GM12865 (cell line): ENCODE measurements around the gene MECR.
A peak's percentile ranks its signal among the peaks of the same experiment; 100 is the strongest.

Experiments used
- DNase-seq: peaks from one replicate; pipeline ENCODE4 v3.0.0; 2010; ENCODE audit warnings: low read depth
- H3K4me3 ChIP-seq: 2 replicates; pipeline ENCODE4 v1.5.1; 2011; ENCODE audit warnings: mild to moderate bottlenecking, low read depth, low read length, control low read depth
- CTCF ChIP-seq: IDR thresholded peaks from 2 replicates; pipeline ENCODE4 v1.5.1; 2011; ENCODE audit warnings: low read length, control low read depth, low read depth, inconsistent platforms; ENCODE audit not compliant: insufficient read depth; ENCODE audit errors: missing control alignments

Gene MECR

GRCh38 chr1:29183287-29183686 is 47.4 kb downstream of the MECR start:
- H3K4me3 ChIP-seq: no peak overlapping the region
- DNase-seq: no peak
- TF ChIP-seq CTCF: no peak

GRCh38 chr1:29181413-29182225 is 49.1 kb downstream of the MECR start, which contains the start of gene SRSF4:
Gene SRSF4, minus strand, starts transcription at chr1:29181900. Its CDS starts 148 bp downstream, at chr1:29181752.
- peak; percentile 99 for DNase-seq
- H3K4me3 ChIP-seq: peak within 1 kb of the TSS; percentile 92
- TF ChIP-seq CTCF: peak; percentile 65

- H3K4me3 ChIP-seq: peak overlapping the region; percentile 79
- TF ChIP-seq CTCF: no peak
- DNase-seq: peak; percentile 47
These were observed 50.0 kb downstream of the MECR start for GRCh38 chr1:29180497-29181412.

- peak overlapping the region; percentile 79 for H3K4me3 ChIP-seq
- no peak for DNase-seq
- TF ChIP-seq CTCF: no peak
These were observed 51.0 kb downstream of the MECR start for GRCh38 chr1:29179641-29180184.

- TF ChIP-seq CTCF: no peak
- no peak for DNase-seq
- no peak overlapping the region for H3K4me3 ChIP-seq
These were observed 53.6 kb downstream of the MECR start for GRCh38 chr1:29177022-29177705.

- H3K4me3 ChIP-seq: no peak overlapping the region
- no peak for TF ChIP-seq CTCF
- no peak for DNase-seq
These were observed 54.2 kb downstream of the MECR start for GRCh38 chr1:29176576-29176975.
